Measurements from ENCODE around the gene GRK1. TPM values are rescaled to one million over a fixed set of nuclear protein-coding genes. Genes with fewer than 3 reads are reported as not detected.

The GRK1 gene
- total RNA-seq, 4 donors from 2014 or later, result not detected

GRCh38 chr13:113729187-113730019 is 62.4 kb downstream of the GRK1 start:
- intact Hi-C loops (cut with DNase I; ENCODE audit: low total_unique reads) (no loop called here), in situ Hi-C loops (cut with MboI; ENCODE audit: low pct_ligation_motif_present in 1 of 4, low pct_unique_long_range_greater_than_20kb in 1 of 4, low sequenced_read_pairs in 3 of 4) (no loop called here)
- 40 to 58% methylated on average over 9 to 34 of the region's 34 CpGs for WGBS, 2 donors (ENCODE audit: low coverage in 1 of 2)
- peaks cover 0 to 5% (median 5%) of the 10 kb centered on the region in 4 donors for H3K4me1 ChIP-seq
- no peak for DNase-seq
- H3K27me3 ChIP-seq, result peaks cover 3% of the 10 kb centered on the region
- no peak overlapping the region for H3K4me3 ChIP-seq
- no peaks in the 10 kb centered on the region for H3K9me3 ChIP-seq
- no peak overlapping the region for H3K27ac ChIP-seq
- H3K36me3 ChIP-seq, result no peaks in the 10 kb centered on the region
- no peak for TF ChIP-seq POLR2AphosphoS5 (IDR thresholded peaks at IDR 0.05)
- TF ChIP-seq POLR2A (IDR thresholded peaks at IDR 0.05), result no peak
- no peak for TF ChIP-seq EP300 (IDR thresholded peaks at IDR 0.05; ENCODE audit: low read depth)
- TF ChIP-seq CTCF (IDR thresholded peaks at IDR 0.05), result no peak

GRCh38 chr13:113730258-113730691 is 63.3 kb downstream of the GRK1 start:
- no peak overlapping the region for H3K27ac ChIP-seq
- H3K27me3 ChIP-seq, result peaks cover 3% of the 10 kb centered on the region
- no peaks in the 10 kb centered on the region for H3K36me3 ChIP-seq
- intact Hi-C loops (cut with DNase I; ENCODE audit: low total_unique reads) (no loop called here), in situ Hi-C loops (cut with MboI; ENCODE audit: low pct_ligation_motif_present in 1 of 4, low pct_unique_long_range_greater_than_20kb in 1 of 4, low sequenced_read_pairs in 3 of 4) (no loop called here)
- no peaks in the 10 kb centered on the region for H3K4me1 ChIP-seq
- no peak for DNase-seq
- H3K4me3 ChIP-seq, result no peak overlapping the region
- H3K9me3 ChIP-seq, result no peaks in the 10 kb centered on the region
- no peak for TF ChIP-seq CTCF (IDR thresholded peaks at IDR 0.05)
- no peak for TF ChIP-seq POLR2AphosphoS5 (IDR thresholded peaks at IDR 0.05)
- WGBS, 2 donors (ENCODE audit: low coverage in 1 of 2), result 70 to 76% methylated on average over 7 to 19 of the region's 21 CpGs

GRCh38 chr13:113730831-113731191 is 63.8 kb downstream of the GRK1 start:
- H3K27me3 ChIP-seq, result peaks cover 3% of the 10 kb centered on the region
- no peak overlapping the region for H3K27ac ChIP-seq
- DNase-seq, result no peak
- TF ChIP-seq POLR2A (IDR thresholded peaks at IDR 0.05), result no peak
- TF ChIP-seq EP300 (IDR thresholded peaks at IDR 0.05; ENCODE audit: low read depth), result no peak
- no peak for TF ChIP-seq POLR2AphosphoS5 (IDR thresholded peaks at IDR 0.05)
- no peak for TF ChIP-seq CTCF (IDR thresholded peaks at IDR 0.05)
- WGBS, 2 donors (ENCODE audit: low coverage in 1 of 2), result 89% methylated on average over 4 of the region's 4 CpGs; no CpG with 5 or more reads in 1 of the 2 donors
- no peaks in the 10 kb centered on the region for H3K36me3 ChIP-seq
- no peaks in the 10 kb centered on the region for H3K4me1 ChIP-seq
- intact Hi-C loops (cut with DNase I; ENCODE audit: low total_unique reads) (no loop called here), in situ Hi-C loops (cut with MboI; ENCODE audit: low pct_ligation_motif_present in 1 of 4, low pct_unique_long_range_greater_than_20kb in 1 of 4, low sequenced_read_pairs in 3 of 4) (no loop called here)
- H3K9me3 ChIP-seq, result no peaks in the 10 kb centered on the region
- H3K4me3 ChIP-seq, result no peak overlapping the region

- Histone ChIP-seq H3K27me3 (peaks cover 3% of the 10 kb centered on the region), H3K27ac (no peak overlapping the region), H3K36me3 (no peaks in the 10 kb centered on the region), H3K4me3 (no peak overlapping the region), H3K4me1 (peaks cover 0 to 6% (median 5%) of the 10 kb centered on the region in 4 donors), H3K9me3 (no peaks in the 10 kb centered on the region)
- DNase-seq, result no peak
- no peak for TF ChIP-seq CTCF (IDR thresholded peaks at IDR 0.05)
- no peak for TF ChIP-seq POLR2AphosphoS5 (IDR thresholded peaks at IDR 0.05)
- TF ChIP-seq EP300 (IDR thresholded peaks at IDR 0.05; ENCODE audit: low read depth), result no peak
- no peak for TF ChIP-seq POLR2A (IDR thresholded peaks at IDR 0.05)
- WGBS, 2 donors (ENCODE audit: low coverage in 1 of 2), result 88% methylated on average over 22 of the region's 32 CpGs; no CpG with 5 or more reads in 1 of the 2 donors
- intact Hi-C loops (cut with DNase I; ENCODE audit: low total_unique reads), result no loop called here
- in situ Hi-C loops (cut with MboI; ENCODE audit: low pct_ligation_motif_present in 1 of 4, low pct_unique_long_range_greater_than_20kb in 1 of 4, low sequenced_read_pairs in 3 of 4), result no loop called here
Observed at GRCh38 chr13:113731192-113732175, 64.5 kb downstream of the GRK1 start.
